ENCODE data around the gene PTPRN2.

Gene PTPRN2

GRCh38 chr7:158541346-158542010, 46.1 kb downstream of the PTPRN2 start:
- no peaks in the 10 kb centered on the region for H3K9me3 ChIP-seq (replicated peaks in 1 of 2; ENCODE audit: control insufficient read depth in 2 of 2, insufficient read depth in 1 of 2, low read depth in 1 of 2, low read length in 2 of 2)
- no CpG with 5 or more reads among the region's 13 CpGs for WGBS, 2 donors (ENCODE audit: extremely low coverage in 2 of 2, insufficient read length in 2 of 2, insufficient replicate concordance in 1 of 2)

DNA sequence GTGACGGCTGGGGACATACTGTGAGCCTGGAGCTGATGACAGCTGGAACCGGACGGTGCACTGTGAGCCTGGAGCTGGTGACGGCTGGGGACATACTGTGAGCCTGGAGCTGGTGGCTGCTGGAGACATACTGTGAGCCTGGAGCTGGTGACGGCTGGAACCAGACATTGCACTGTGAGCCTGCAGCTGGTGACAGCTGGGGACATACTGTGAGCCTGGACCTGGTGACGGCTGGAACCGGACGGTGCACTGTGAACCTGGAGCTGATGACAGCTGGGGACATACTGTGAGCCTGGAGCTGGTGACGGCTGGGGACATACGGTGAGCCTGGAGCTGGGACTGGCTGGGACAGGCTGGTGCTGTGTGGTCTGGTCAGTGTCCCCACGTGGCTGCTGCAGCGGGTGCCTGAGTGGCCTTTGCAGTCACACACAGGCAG, 47.9 kb downstream of the PTPRN2 start:
- H3K18ac ChIP-seq (ENCODE audit: low read length), result peak overlapping the region; percentile 27
- H2BK120ac ChIP-seq (ENCODE audit: low read depth, low read length), result no peak overlapping the region
- H3K79me1 ChIP-seq (ENCODE audit: low read depth, low read length), result no peaks in the 10 kb centered on the region
- DNase-seq (ENCODE audit: low spot score), result no peak
- no CpG with 5 or more reads among the region's 12 CpGs for WGBS, 2 donors (ENCODE audit: extremely low coverage in 2 of 2, insufficient read length in 2 of 2, insufficient replicate concordance in 1 of 2)
- H2AFZ ChIP-seq (ENCODE audit: low read length), result no peak overlapping the region
- no peaks in the 10 kb centered on the region for H3K36me3 ChIP-seq (replicated peaks in 1 of 2; ENCODE audit: control insufficient read depth in 2 of 2, insufficient read depth in 2 of 2, low read length in 2 of 2)
- peak overlapping the region; percentile 49 for H3K14ac ChIP-seq (ENCODE audit: low read length)
- H3K4me1 ChIP-seq (ENCODE audit: control insufficient read depth in 2 of 2, insufficient read depth in 1 of 2, low read depth in 1 of 2, low read length in 2 of 2), result peaks cover 0 to 4% of the 10 kb centered on the region in 2 donors
- H2BK15ac ChIP-seq (ENCODE audit: low read length), result peak overlapping the region; percentile 44
- H3K9me3 ChIP-seq (replicated peaks in 1 of 2; ENCODE audit: control insufficient read depth in 2 of 2, insufficient read depth in 1 of 2, low read depth in 1 of 2, low read length in 2 of 2), result peaks cover 0 to 1% of the 10 kb centered on the region in 2 donors
- H3K9ac ChIP-seq (ENCODE audit: low read depth, low read length, poor library complexity), result no peak overlapping the region
- H3K4ac ChIP-seq (ENCODE audit: low read length), result no peak overlapping the region
- peak overlapping the region; percentile 76 for H3K23ac ChIP-seq (ENCODE audit: low read depth, low read length, poor library complexity)
- H2BK12ac ChIP-seq (ENCODE audit: low read length), result no peak overlapping the region
- H3K4me2 ChIP-seq (ENCODE audit: insufficient read depth, low read length, poor library complexity, severe bottlenecking), result no peak overlapping the region
- H3K4me3 ChIP-seq (ENCODE audit: low read length in 2 of 2), result peak overlapping the region in 1 of 2 donors; percentile 43
- no peak overlapping the region for H2BK5ac ChIP-seq (ENCODE audit: low read length)
- no peak overlapping the region for H4K8ac ChIP-seq (ENCODE audit: low read depth, low read length)
- no peak overlapping the region for H3K27ac ChIP-seq (replicated peaks; ENCODE audit: low read length)
- no peaks in the 10 kb centered on the region for H3K27me3 ChIP-seq (ENCODE audit: control insufficient read depth in 3 of 3, insufficient read depth in 3 of 3, low read depth in 1 of 3, low read length in 3 of 3)
- no peak overlapping the region for H2AK5ac ChIP-seq (ENCODE audit: low read depth, low read length)
- no peak overlapping the region for H4K91ac ChIP-seq (ENCODE audit: low read depth, low read length, poor library complexity)

More at GRCh38 chr7:158541346-158542010, 46.1 kb downstream of the PTPRN2 start:
- no peak overlapping the region for H4K8ac ChIP-seq (ENCODE audit: low read depth, low read length)
- no peak overlapping the region for H2AK5ac ChIP-seq (ENCODE audit: low read depth, low read length)
- H2AFZ ChIP-seq (ENCODE audit: low read length), result no peak overlapping the region
- no peaks in the 10 kb centered on the region for H3K79me1 ChIP-seq (ENCODE audit: low read depth, low read length)
- no peak overlapping the region for H3K9ac ChIP-seq (ENCODE audit: low read depth, low read length, poor library complexity)
- no peak overlapping the region for H3K4ac ChIP-seq (ENCODE audit: low read length)
- H2BK12ac ChIP-seq (ENCODE audit: low read length), result no peak overlapping the region
- no peak overlapping the region for H2BK120ac ChIP-seq (ENCODE audit: low read depth, low read length)
- no peak overlapping the region for H3K18ac ChIP-seq (ENCODE audit: low read length)
- no peaks in the 10 kb centered on the region for H3K27me3 ChIP-seq (ENCODE audit: control insufficient read depth in 3 of 3, insufficient read depth in 3 of 3, low read depth in 1 of 3, low read length in 3 of 3)
- H3K27ac ChIP-seq (replicated peaks; ENCODE audit: low read length), result no peak overlapping the region
- H3K14ac ChIP-seq (ENCODE audit: low read length), result no peak overlapping the region
- no peaks in the 10 kb centered on the region for H3K36me3 ChIP-seq (replicated peaks in 1 of 2; ENCODE audit: control insufficient read depth in 2 of 2, insufficient read depth in 2 of 2, low read length in 2 of 2)
- peaks cover 0 to 4% of the 10 kb centered on the region in 2 donors for H3K4me1 ChIP-seq (ENCODE audit: control insufficient read depth in 2 of 2, insufficient read depth in 1 of 2, low read depth in 1 of 2, low read length in 2 of 2)
- H4K91ac ChIP-seq (ENCODE audit: low read depth, low read length, poor library complexity), result no peak overlapping the region
- no peak overlapping the region for H2BK15ac ChIP-seq (ENCODE audit: low read length)
- no peak for DNase-seq (ENCODE audit: low spot score)
- H3K4me3 ChIP-seq (ENCODE audit: low read length in 2 of 2), result no peak overlapping the region
- no peak overlapping the region for H3K4me2 ChIP-seq (ENCODE audit: insufficient read depth, low read length, poor library complexity, severe bottlenecking)
- no peak overlapping the region for H3K23ac ChIP-seq (ENCODE audit: low read depth, low read length, poor library complexity)
- H2BK5ac ChIP-seq (ENCODE audit: low read length), result no peak overlapping the region

- Histone ChIP-seq H3K79me1 (ENCODE audit: low read depth, low read length) (no peaks in the 10 kb centered on the region), H2BK120ac (ENCODE audit: low read depth, low read length) (peak overlapping the region; percentile 77), H3K27ac (replicated peaks; ENCODE audit: low read length) (no peak overlapping the region), H2BK15ac (ENCODE audit: low read length) (no peak overlapping the region), H3K9me3 (replicated peaks in 1 of 2; ENCODE audit: control insufficient read depth in 2 of 2, insufficient read depth in 1 of 2, low read depth in 1 of 2, low read length in 2 of 2) (peaks cover 0 to 5% of the 10 kb centered on the region in 2 donors), H3K36me3 (replicated peaks in 1 of 2; ENCODE audit: control insufficient read depth in 2 of 2, insufficient read depth in 2 of 2, low read length in 2 of 2) (no peaks in the 10 kb centered on the region), H3K18ac (ENCODE audit: low read length) (peak overlapping the region; percentile 65), H2BK12ac (ENCODE audit: low read length) (no peak overlapping the region), H2AK5ac (ENCODE audit: low read depth, low read length) (peak overlapping the region; percentile 38), H3K14ac (ENCODE audit: low read length) (peak overlapping the region; percentile 95), H3K4me3 (ENCODE audit: low read length in 2 of 2) (no peak overlapping the region), H3K27me3 (ENCODE audit: control insufficient read depth in 3 of 3, insufficient read depth in 3 of 3, low read depth in 1 of 3, low read length in 3 of 3) (no peaks in the 10 kb centered on the region), H3K4me2 (ENCODE audit: insufficient read depth, low read length, poor library complexity, severe bottlenecking) (no peak overlapping the region), H3K23ac (ENCODE audit: low read depth, low read length, poor library complexity) (peak overlapping the region; percentile 57), H4K91ac (ENCODE audit: low read depth, low read length, poor library complexity) (peak overlapping the region; percentile 30), H3K9ac (ENCODE audit: low read depth, low read length, poor library complexity) (no peak overlapping the region), H2BK5ac (ENCODE audit: low read length) (peak overlapping the region; percentile 6), H3K4ac (ENCODE audit: low read length) (no peak overlapping the region), H4K8ac (ENCODE audit: low read depth, low read length) (no peak overlapping the region), H2AFZ (ENCODE audit: low read length) (no peak overlapping the region), H3K4me1 (ENCODE audit: control insufficient read depth in 2 of 2, insufficient read depth in 1 of 2, low read depth in 1 of 2, low read length in 2 of 2) (peaks cover 0 to 4% of the 10 kb centered on the region in 2 donors)
- DNase-seq (ENCODE audit: low spot score), result no peak
- WGBS, 2 donors (ENCODE audit: extremely low coverage in 2 of 2, insufficient read length in 2 of 2, insufficient replicate concordance in 1 of 2), result no CpG with 5 or more reads among the region's 36 CpGs
Observed at GRCh38 chr7:158538156-158538946, 49.3 kb downstream of the PTPRN2 start.

DNA sequence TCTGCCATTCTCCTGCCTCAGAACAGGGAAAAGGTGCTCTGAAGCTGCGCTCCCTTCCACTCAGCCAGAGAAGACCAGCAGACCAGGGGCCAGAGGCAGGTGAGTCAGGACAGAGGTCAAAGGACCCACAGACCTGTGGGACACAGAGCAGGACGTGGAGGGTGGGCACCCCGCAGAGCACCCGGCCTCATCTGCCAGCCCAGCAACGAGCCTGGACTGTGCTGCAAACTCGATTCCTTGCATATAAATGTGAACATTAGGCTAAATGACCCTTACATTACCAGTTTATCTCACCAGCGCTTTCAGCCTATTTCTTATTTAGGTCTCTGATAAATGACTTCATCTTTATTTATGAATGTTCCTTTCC, 50.1 kb downstream of the PTPRN2 start:
- Histone ChIP-seq H3K4me2 (ENCODE audit: insufficient read depth, low read length, poor library complexity, severe bottlenecking) (no peak overlapping the region), H3K9ac (ENCODE audit: low read depth, low read length, poor library complexity) (peak overlapping the region; percentile 46), H3K23ac (ENCODE audit: low read depth, low read length, poor library complexity) (peak overlapping the region; percentile 39), H3K4me3 (ENCODE audit: low read length in 2 of 2) (no peak overlapping the region), H3K9me3 (replicated peaks in 1 of 2; ENCODE audit: control insufficient read depth in 2 of 2, insufficient read depth in 1 of 2, low read depth in 1 of 2, low read length in 2 of 2) (peaks cover 0 to 6% of the 10 kb centered on the region in 2 donors), H3K14ac (ENCODE audit: low read length) (no peak overlapping the region), H2BK15ac (ENCODE audit: low read length) (no peak overlapping the region), H2BK12ac (ENCODE audit: low read length) (no peak overlapping the region), H3K4ac (ENCODE audit: low read length) (peak overlapping the region; percentile 44), H3K79me1 (ENCODE audit: low read depth, low read length) (no peaks in the 10 kb centered on the region), H2AFZ (ENCODE audit: low read length) (no peak overlapping the region), H4K8ac (ENCODE audit: low read depth, low read length) (no peak overlapping the region), H3K4me1 (ENCODE audit: control insufficient read depth in 2 of 2, insufficient read depth in 1 of 2, low read depth in 1 of 2, low read length in 2 of 2) (peaks cover 0 to 4% of the 10 kb centered on the region in 2 donors), H3K27ac (replicated peaks; ENCODE audit: low read length) (no peak overlapping the region), H3K36me3 (replicated peaks in 1 of 2; ENCODE audit: control insufficient read depth in 2 of 2, insufficient read depth in 2 of 2, low read length in 2 of 2) (no peaks in the 10 kb centered on the region), H2AK5ac (ENCODE audit: low read depth, low read length) (peak overlapping the region; percentile 59), H3K27me3 (ENCODE audit: control insufficient read depth in 3 of 3, insufficient read depth in 3 of 3, low read depth in 1 of 3, low read length in 3 of 3) (no peaks in the 10 kb centered on the region), H2BK5ac (ENCODE audit: low read length) (no peak overlapping the region), H2BK120ac (ENCODE audit: low read depth, low read length) (no peak overlapping the region), H4K91ac (ENCODE audit: low read depth, low read length, poor library complexity) (no peak overlapping the region), H3K18ac (ENCODE audit: low read length) (peak overlapping the region; percentile 75)
- DNase-seq (ENCODE audit: low spot score), result no peak
- WGBS, 2 donors (ENCODE audit: extremely low coverage in 2 of 2, insufficient read length in 2 of 2, insufficient replicate concordance in 1 of 2), result no CpG with 5 or more reads among the region's 7 CpGs
